Stomach (tissue), 9 donors: ENCODE results near the gene ACOT13. TPM values are rescaled to one million over a fixed set of nuclear protein-coding genes. Genes with fewer than 3 reads are reported as not detected.
"Not testable (repeated sequence)": the region's sequence is repeated elsewhere in the genome, so short reads cannot be mapped to it uniquely, and the experiment has no call there.

ENCODE experiments used
- DNase-seq, 2 donors: peaks; one replicate each; pipeline versions ENCODE4 v3.0.0 to v3.0.0-alpha.2; 2013 to 2019
- H3K27ac ChIP-seq, 5 donors: fragments of 200-600 bp in 4 of 5; sonication (generic) in 4 of 5; one replicate each; pipeline ENCODE4 v1.5.1; 2013 to 2019; ENCODE audit warnings: mild to moderate bottlenecking in 1 of 5, moderate library complexity in 1 of 5
- H3K27me3 ChIP-seq, 3 donors: fragments of 200-600 bp; sonication (generic); one replicate each; pipeline ENCODE4 v1.5.1; 2017 to 2019; ENCODE audit warnings: mixed run types in 1 of 3
- H3K36me3 ChIP-seq, 4 donors: fragments of 200-600 bp; sonication (generic); 1 replicate in 3 of 4; 2 replicates in 1 of 4; pipeline ENCODE4 v1.5.1; 2016 to 2019
- H3K4me1 ChIP-seq, 4 donors: fragments of 200-600 bp; sonication (generic); one replicate each; pipeline ENCODE4 v1.5.1; 2016 to 2019
- H3K4me3 ChIP-seq, 4 donors: fragments of 200-600 bp; sonication (generic) in 3 of 4; one replicate each; pipeline ENCODE4 v1.5.1; 2016 to 2019; ENCODE audit warnings: mild to moderate bottlenecking in 1 of 4
- H3K9me3 ChIP-seq, 4 donors: fragments of 200-600 bp; sonication (generic); one replicate each; pipeline ENCODE4 v1.5.1; 2016 to 2019
- CTCF ChIP-seq, 7 experiments: fragments of 450-650 bp in 4 of 7; fragments of 200-600 bp in 3 of 7; sonication (generic) in 3 of 7; IDR thresholded peaks; one replicate each; pipeline ENCODE4 v1.5.1; 2016 to 2019; ENCODE audit warnings: antibody characterized with exemption in 7 of 7, control low read depth in 2 of 7, mild to moderate bottlenecking in 1 of 7
- EP300 ChIP-seq: sonication (generic); formaldehyde crosslinking; IDR thresholded peaks from one replicate; pipeline ENCODE4 v1.6.1; 2017; ENCODE audit warnings: antibody characterized with exemption
- POLR2A ChIP-seq, 4 donors: fragments of 450-650 bp; IDR thresholded peaks; one replicate each; pipeline ENCODE4 v1.6.1; 2016; ENCODE audit warnings: antibody characterized with exemption in 4 of 4, control low read depth in 2 of 4, mild to moderate bottlenecking in 1 of 4, moderate library complexity in 1 of 4
- POLR2AphosphoS5 ChIP-seq, 3 donors: sonication (generic); formaldehyde crosslinking; IDR thresholded peaks; one replicate each; pipeline ENCODE4 v1.6.1; 2016; ENCODE audit warnings: antibody characterized with exemption in 3 of 3
- WGBS, 5 donors: extraction: QIAGEN DNeasy Blood & Tissue Kit in 3 of 5; methylation state at CpG; one replicate each; pipeline versions ENCODE4 v1.1.5 to v1.1.7; 2013 to 2018; 5-methylcytosine and 5-hydroxymethylcytosine counted together
- intact Hi-C: fragments of 100-400 bp; cut with DNase I; formaldehyde crosslinking; loops from one replicate; pipeline ENCODE4 v1.15.1; 2023; ENCODE audit warnings: low total_unique reads
- polyA plus RNA-seq, 3 donors: library from polyadenylated mRNA; stranded (reverse); fragments of 200-250 nt; gene quantifications; one replicate each; pipeline ENCODE4 v1.2.3, GENCODE V29; 2013
- total RNA-seq, 5 donors: library from RNA; depleted of rRNA; stranded (reverse); fragments of >200 nt; gene quantifications; one replicate each; pipeline versions ENCODE4 v1.1.0 to v1.2.3, GENCODE V29; 2014 to 2016
- donor health status: healthy with polysubstance abuse.
- donor health status: Bipolar disorder and iron deficiency.
- donor health status: healthy.

Gene ACOT13
- total and polyA plus RNA-seq, 8 donors: 2.9 to 22.1 (median 9.2) TPM

- WGBS, 5 donors: 91 to 99% (median 92%) methylated on average over 3 of the region's 3 CpGs
- H3K9me3 ChIP-seq: no peaks in the 10 kb centered on the region
Measured at GRCh38 chr6:24723270-24723669, 56.4 kb downstream of the ACOT13 start.

GRCh38 chr6:24730653-24731052 lies 63.8 kb downstream of the ACOT13 start:
- H3K27me3 ChIP-seq, H3K36me3 ChIP-seq, H3K27ac ChIP-seq, DNase-seq, intact Hi-C loops, H3K4me3 ChIP-seq: not testable (repeated sequence)
- Histone ChIP-seq H3K4me1 (peaks cover 0 to 15% (median 6%) of the 10 kb centered on the region in 4 donors), H3K9me3 (peaks cover 7 to 18% (median 11%) of the 10 kb centered on the region in 4 donors)
- 80 to 95% (median 94%) methylated on average over 3 of the region's 3 CpGs for WGBS, 5 donors

More at GRCh38 chr6:24723270-24723669, 56.4 kb downstream of the ACOT13 start:
- no peak overlapping the region for H3K27ac ChIP-seq
- H3K4me1 ChIP-seq: peaks cover 0 to 29% (median 14%) of the 10 kb centered on the region in 4 donors
- H3K36me3 ChIP-seq: peaks cover 0 to 2% (median 0%) of the 10 kb centered on the region in 4 donors
- no peaks in the 10 kb centered on the region for H3K27me3 ChIP-seq
- intact Hi-C loops: no loop called here
- no peak overlapping the region for H3K4me3 ChIP-seq
- DNase-seq: no peak
- TF ChIP-seq POLR2A (IDR thresholded peaks at IDR 0.05): no peak
- no peak for TF ChIP-seq CTCF (IDR thresholded peaks at IDR 0.05)
- no peak for TF ChIP-seq EP300
- TF ChIP-seq POLR2AphosphoS5 (IDR thresholded peaks at IDR 0.05): no peak

GRCh38 chr6:24731456-24732134 lies 64.7 kb downstream of the ACOT13 start:
- DNase-seq, H3K4me3 ChIP-seq, H3K36me3 ChIP-seq, H3K27ac ChIP-seq, H3K27me3 ChIP-seq, intact Hi-C loops: not testable (repeated sequence)
- 89 to 93% (median 90%) methylated on average over 6 of the region's 6 CpGs for WGBS, 5 donors
- Histone ChIP-seq H3K4me1 (peaks cover 0 to 15% (median 6%) of the 10 kb centered on the region in 4 donors), H3K9me3 (peaks cover 7 to 18% (median 11%) of the 10 kb centered on the region in 4 donors)

GRCh38 chr6:24734166-24734565 lies 67.3 kb downstream of the ACOT13 start:
- 91 to 98% (median 94%) methylated on average over 1 of the region's 1 CpG for WGBS, 5 donors
- no peaks in the 10 kb centered on the region for H3K27me3 ChIP-seq

GRCh38 chr6:24734710-24735109 lies 67.8 kb downstream of the ACOT13 start:
- H3K27ac ChIP-seq, DNase-seq, intact Hi-C loops, H3K36me3 ChIP-seq, H3K4me3 ChIP-seq, H3K27me3 ChIP-seq: not testable (repeated sequence)
- H3K9me3 ChIP-seq: peaks cover 7 to 18% (median 11%) of the 10 kb centered on the region in 4 donors
- H3K4me1 ChIP-seq: peaks cover 0 to 11% (median 5%) of the 10 kb centered on the region in 4 donors
- WGBS, 5 donors: 92 to 98% (median 93%) methylated on average over 4 of the region's 4 CpGs

More at GRCh38 chr6:24734166-24734565, 67.3 kb downstream of the ACOT13 start:
- peaks cover 7 to 18% (median 11%) of the 10 kb centered on the region in 4 donors for H3K9me3 ChIP-seq
- H3K4me1 ChIP-seq: peaks cover 0 to 9% (median 4%) of the 10 kb centered on the region in 4 donors
- no peak overlapping the region for H3K27ac ChIP-seq
- no peaks in the 10 kb centered on the region for H3K36me3 ChIP-seq
- no peak overlapping the region for H3K4me3 ChIP-seq
- intact Hi-C loops: no loop called here
- DNase-seq: no peak
- TF ChIP-seq POLR2AphosphoS5 (IDR thresholded peaks at IDR 0.05): no peak
- TF ChIP-seq POLR2A (IDR thresholded peaks at IDR 0.05): no peak
- no peak for TF ChIP-seq CTCF (IDR thresholded peaks at IDR 0.05)
- TF ChIP-seq EP300: no peak

- intact Hi-C loops: no loop called here
- TF ChIP-seq EP300: no peak
- peak in 2 of 3 donors; percentile 28 to 61 for TF ChIP-seq POLR2AphosphoS5 (IDR thresholded peaks at IDR 0.05)
- Histone ChIP-seq H3K4me3 (no peak overlapping the region), H3K4me1 (peaks cover 0 to 27% (median 5%) of the 10 kb centered on the region in 4 donors), H3K36me3 (no peaks in the 10 kb centered on the region), H3K9me3 (no peaks in the 10 kb centered on the region), H3K27ac (peak overlapping the region in 4 of 5 donors; percentile 5 to 72 (median 36)), H3K27me3 (no peaks in the 10 kb centered on the region)
- 26 to 58% (median 40%) methylated on average over 3 of the region's 3 CpGs for WGBS, 5 donors
- peak; percentile 39 to 41 for DNase-seq
Measured at GRCh38 chr6:24738741-24739140, 71.9 kb downstream of the ACOT13 start.
